ENCODE results near the gene VMO1. TPM values are rescaled to one million over a fixed set of nuclear protein-coding genes. Genes with fewer than 3 reads are reported as not detected.

The VMO1 gene
- polyA plus RNA-seq, 3 donors = 0.54 to 2.1 (median 0.79) TPM

DNA sequence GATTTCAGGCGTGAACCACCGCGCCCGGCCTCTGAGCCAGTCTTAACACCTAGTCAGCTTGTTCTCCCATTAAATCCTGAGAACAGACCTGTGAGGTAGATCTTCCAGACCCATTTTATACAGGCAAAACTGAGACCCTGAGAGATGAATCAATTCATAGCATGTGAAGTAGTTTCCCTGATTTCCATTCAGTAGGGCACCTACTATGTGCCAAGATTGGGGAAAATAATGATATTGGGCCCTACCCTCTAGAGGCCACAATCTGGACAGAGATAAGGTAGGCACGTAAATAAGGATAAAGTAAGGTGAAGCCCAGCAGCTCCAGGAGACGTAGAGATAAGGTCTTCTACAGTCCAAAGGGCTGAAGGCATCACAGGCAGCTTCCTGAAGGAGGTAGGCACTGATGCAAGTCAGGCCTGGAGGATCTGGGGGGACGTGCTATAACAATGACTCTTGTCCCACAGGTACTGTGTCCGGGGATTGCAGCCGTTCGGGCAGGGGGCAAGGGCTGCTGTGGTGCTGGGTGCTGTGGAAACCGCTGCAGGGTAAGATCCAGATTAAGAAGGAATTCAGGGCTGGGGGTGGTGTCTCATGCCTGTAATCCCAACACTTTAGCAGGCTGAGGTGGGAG lies 5.7 kb downstream of the VMO1 start:
- no peak overlapping the region for H3K27ac Mint-ChIP-seq
- Histone ChIP-seq H3K36me3 (replicated peaks in 1 of 2; ENCODE audit: control insufficient read depth in 1 of 2, insufficient read depth in 2 of 2, low read length in 2 of 2) (no peaks in the 10 kb centered on the region), H3K27ac (ENCODE audit: low read depth in 1 of 2, low read length in 2 of 2) (no peak overlapping the region), H2AFZ (ENCODE audit: insufficient read depth, low read depth, low read length, poor library complexity, severe bottlenecking) (no peak overlapping the region), H3K27me3 (ENCODE audit: control insufficient read depth in 2 of 2, insufficient read depth in 2 of 2, low read length in 2 of 2) (peaks cover 21 to 46% of the 10 kb centered on the region in 2 donors), H3K4me3 (replicated peaks in 1 of 3; ENCODE audit: low read depth in 2 of 3, low read length in 3 of 3) (no peak overlapping the region), H3K4me2 (replicated peaks; ENCODE audit: extremely low read depth, low read length, poor library complexity, severe bottlenecking) (no peak overlapping the region), H3K9me3 (replicated peaks in 1 of 2; ENCODE audit: control insufficient read depth in 1 of 2, insufficient read depth in 1 of 2, low read length in 2 of 2) (peaks cover 2 to 4% of the 10 kb centered on the region in 2 donors), H3K79me2 (ENCODE audit: insufficient read depth, low read length) (no peaks in the 10 kb centered on the region), H3K4me1 (ENCODE audit: control insufficient read depth in 1 of 2, insufficient read depth in 2 of 2, low read length in 2 of 2) (peaks cover 4 to 5% of the 10 kb centered on the region in 2 donors), H4K20me1 (ENCODE audit: insufficient read depth, low read length) (no peaks in the 10 kb centered on the region), H3K9ac (ENCODE audit: insufficient read depth, low read length, poor library complexity, severe bottlenecking) (no peak overlapping the region)
- H3K4me1 Mint-ChIP-seq = peaks cover 10% of the 10 kb centered on the region
- peak overlapping the region in 1 of 2 donors; percentile 36 for H3K4me3 Mint-ChIP-seq
- TF ChIP-seq, protein P1, sequence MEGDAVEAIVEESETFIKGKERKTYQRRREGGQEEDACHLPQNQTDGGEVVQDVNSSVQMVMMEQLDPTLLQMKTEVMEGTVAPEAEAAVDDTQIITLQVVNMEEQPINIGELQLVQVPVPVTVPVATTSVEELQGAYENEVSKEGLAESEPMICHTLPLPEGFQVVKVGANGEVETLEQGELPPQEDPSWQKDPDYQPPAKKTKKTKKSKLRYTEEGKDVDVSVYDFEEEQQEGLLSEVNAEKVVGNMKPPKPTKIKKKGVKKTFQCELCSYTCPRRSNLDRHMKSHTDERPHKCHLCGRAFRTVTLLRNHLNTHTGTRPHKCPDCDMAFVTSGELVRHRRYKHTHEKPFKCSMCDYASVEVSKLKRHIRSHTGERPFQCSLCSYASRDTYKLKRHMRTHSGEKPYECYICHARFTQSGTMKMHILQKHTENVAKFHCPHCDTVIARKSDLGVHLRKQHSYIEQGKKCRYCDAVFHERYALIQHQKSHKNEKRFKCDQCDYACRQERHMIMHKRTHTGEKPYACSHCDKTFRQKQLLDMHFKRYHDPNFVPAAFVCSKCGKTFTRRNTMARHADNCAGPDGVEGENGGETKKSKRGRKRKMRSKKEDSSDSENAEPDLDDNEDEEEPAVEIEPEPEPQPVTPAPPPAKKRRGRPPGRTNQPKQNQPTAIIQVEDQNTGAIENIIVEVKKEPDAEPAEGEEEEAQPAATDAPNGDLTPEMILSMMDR (IDR thresholded peaks at IDR 0.05) = no peak
- peaks cover 2 to 13% (median 3%) of the 10 kb centered on the region in 7 donors for H3K9me3 Mint-ChIP-seq
- intact Hi-C loops (cut with micrococcal nuclease) = no loop called here
- DNase-seq = no peak
- H3K27me3 Mint-ChIP-seq (ENCODE audit: low read depth in 3 of 3) = peaks cover 51 to 72% (median 68%) of the 10 kb centered on the region in 3 donors
- WGBS (ENCODE audit: insufficient coverage) = 93% methylated on average over 10 of the region's 11 CpGs
- peaks cover 0 to 8% of the 10 kb centered on the region in 2 donors for H3K36me3 Mint-ChIP-seq

- Histone ChIP-seq H3K9ac (ENCODE audit: insufficient read depth, low read length, poor library complexity, severe bottlenecking) (no peak overlapping the region), H3K27me3 (ENCODE audit: control insufficient read depth in 2 of 2, insufficient read depth in 2 of 2, low read length in 2 of 2) (peaks cover 2 to 23% of the 10 kb centered on the region in 2 donors), H3K27ac (ENCODE audit: low read depth in 1 of 2, low read length in 2 of 2) (no peak overlapping the region), H3K36me3 (replicated peaks in 1 of 2; ENCODE audit: control insufficient read depth in 1 of 2, insufficient read depth in 2 of 2, low read length in 2 of 2) (no peaks in the 10 kb centered on the region), H3K4me1 (ENCODE audit: control insufficient read depth in 1 of 2, insufficient read depth in 2 of 2, low read length in 2 of 2) (no peaks in the 10 kb centered on the region), H3K4me2 (replicated peaks; ENCODE audit: extremely low read depth, low read length, poor library complexity, severe bottlenecking) (no peak overlapping the region), H3K4me3 (replicated peaks in 1 of 3; ENCODE audit: low read depth in 2 of 3, low read length in 3 of 3) (no peak overlapping the region), H2AFZ (ENCODE audit: insufficient read depth, low read depth, low read length, poor library complexity, severe bottlenecking) (no peak overlapping the region), H3K79me2 (ENCODE audit: insufficient read depth, low read length) (no peaks in the 10 kb centered on the region), H4K20me1 (ENCODE audit: insufficient read depth, low read length) (no peaks in the 10 kb centered on the region), H3K9me3 (replicated peaks in 1 of 2; ENCODE audit: control insufficient read depth in 1 of 2, insufficient read depth in 1 of 2, low read length in 2 of 2) (peaks cover 2 to 3% of the 10 kb centered on the region in 2 donors)
- peaks cover 0 to 5% of the 10 kb centered on the region in 2 donors for H3K36me3 Mint-ChIP-seq
- peaks cover 32 to 60% (median 58%) of the 10 kb centered on the region in 3 donors for H3K27me3 Mint-ChIP-seq (ENCODE audit: low read depth in 3 of 3)
- intact Hi-C loops (cut with micrococcal nuclease) = loop anchor here in 1 of 2 donors (1.0 to 5.0 kb wide), 2 partner anchors 22 to 36 kb away; no protein-coding TSS in a partner anchor
- no peak overlapping the region for H3K27ac Mint-ChIP-seq
- H3K9me3 Mint-ChIP-seq = peaks cover 0 to 5% (median 2%) of the 10 kb centered on the region in 7 donors
- 87% methylated on average over 7 of the region's 9 CpGs for WGBS (ENCODE audit: insufficient coverage)
- H3K4me3 Mint-ChIP-seq = no peak overlapping the region
- TF ChIP-seq, protein P1 (IDR thresholded peaks at IDR 0.05) = no peak
- DNase-seq = no peak
- peaks cover 3% of the 10 kb centered on the region for H3K4me1 Mint-ChIP-seq
Measured at GRCh38 chr17:4777969-4778760, 8.0 kb downstream of the VMO1 start.
